GM21825 (cell line): ENCODE measurements around the gene SMYD3.
"Not testable (repeated sequence)": the region's sequence is repeated elsewhere in the genome, so short reads cannot be mapped to it uniquely, and the experiment has no call there.

ENCODE experiments used
- ATAC-seq: cut with Tn5 transposase; IDR thresholded peaks from one replicate; pipeline ENCODE4 v1.9.1; 2021; ENCODE audit warnings: mild to moderate bottlenecking, moderate library complexity; ENCODE audit not compliant: unreplicated experiment

The SMYD3 gene

DNA sequence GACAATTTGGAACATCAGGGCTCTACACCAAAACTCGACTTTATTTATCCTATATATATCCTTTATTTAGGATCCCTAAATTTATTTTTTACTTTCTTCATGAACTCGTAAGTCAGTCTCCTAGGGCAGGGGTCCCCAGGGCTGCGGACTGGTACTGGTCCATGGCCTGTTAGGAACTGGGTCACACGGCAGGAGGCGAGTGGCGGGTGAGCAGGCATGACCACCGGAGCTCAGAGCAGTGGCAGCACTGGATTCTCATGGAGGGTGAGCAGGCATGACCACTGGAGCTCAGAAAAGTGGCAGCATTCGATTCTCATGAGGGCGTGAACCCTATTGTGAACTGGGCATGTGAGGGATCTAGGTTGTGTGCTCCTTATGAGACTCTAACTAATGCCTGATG lies 427.0 kb downstream of the SMYD3 start:
- ATAC-seq: no peak

DNA sequence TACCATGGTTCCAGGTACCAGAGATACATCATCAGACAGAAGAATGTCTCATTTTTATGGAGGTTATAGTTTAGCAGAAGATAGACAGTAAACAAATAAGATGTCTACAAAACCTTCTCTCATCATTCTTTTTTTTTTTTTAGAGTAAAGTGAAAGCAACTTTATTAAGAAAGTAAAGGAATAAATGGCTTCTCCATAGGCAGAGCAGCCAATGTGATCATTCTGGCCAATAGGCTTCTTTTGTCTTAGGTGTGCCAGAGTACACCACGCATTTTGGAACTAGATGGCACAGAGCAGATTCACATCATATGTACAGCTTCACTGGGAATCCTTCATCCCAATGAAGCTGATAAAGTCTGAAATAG lies 428.2 kb downstream of the SMYD3 start:
- no peak for ATAC-seq

DNA sequence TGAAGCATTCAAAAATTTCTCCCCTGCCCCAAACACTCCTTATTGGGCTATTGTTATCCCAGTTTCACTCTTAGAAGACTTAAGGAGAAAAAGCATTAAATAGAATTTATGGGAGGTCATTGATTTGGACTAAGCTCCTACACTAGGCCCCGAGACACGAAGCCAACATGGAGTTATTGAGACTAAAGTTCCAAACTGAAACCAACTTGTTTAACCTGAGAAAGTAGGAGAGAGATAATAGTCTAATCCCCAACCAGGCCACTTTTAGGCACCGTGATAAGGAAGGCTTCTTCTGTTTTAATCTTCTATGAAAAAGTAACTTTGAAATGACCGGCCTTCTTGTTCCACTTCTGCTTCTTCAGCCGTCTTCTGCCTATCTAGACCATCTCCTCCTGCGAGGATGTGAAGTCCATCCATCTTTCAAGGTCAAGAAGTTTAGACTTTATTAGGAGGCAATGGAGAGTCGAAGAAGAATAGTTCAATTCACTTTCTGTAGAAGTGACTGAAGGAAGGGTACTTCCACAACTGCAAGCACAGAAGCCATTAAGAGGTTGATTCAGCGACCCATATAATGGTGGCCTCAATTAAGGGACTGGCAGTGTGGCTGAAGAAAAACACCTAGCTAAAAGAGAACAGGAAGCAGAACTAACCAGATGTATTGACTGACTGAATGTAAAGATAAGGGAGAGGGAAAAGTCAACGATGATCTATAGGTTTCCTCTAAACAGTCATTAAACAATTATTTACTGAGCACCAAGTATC lies 428.8 kb downstream of the SMYD3 start:
- ATAC-seq: no peak

DNA sequence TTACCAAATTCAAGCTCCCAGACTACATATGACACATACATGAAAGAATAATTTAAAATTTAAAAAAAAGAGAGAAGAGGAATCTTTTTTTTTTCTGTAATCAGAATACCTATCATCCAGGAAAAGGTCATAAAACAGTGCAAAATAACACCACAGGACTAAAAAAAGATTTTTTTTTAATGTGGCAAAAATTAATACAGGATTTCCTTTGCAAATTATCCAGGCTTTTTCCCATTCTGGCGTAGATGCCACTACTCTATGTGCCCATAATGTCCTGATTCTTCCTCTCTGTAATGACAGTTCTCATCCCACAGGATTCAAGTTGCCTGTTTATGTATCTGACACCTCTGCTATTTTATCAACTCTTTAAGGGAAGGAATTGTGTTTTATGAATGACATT lies 429.6 kb downstream of the SMYD3 start:
- no peak for ATAC-seq

DNA sequence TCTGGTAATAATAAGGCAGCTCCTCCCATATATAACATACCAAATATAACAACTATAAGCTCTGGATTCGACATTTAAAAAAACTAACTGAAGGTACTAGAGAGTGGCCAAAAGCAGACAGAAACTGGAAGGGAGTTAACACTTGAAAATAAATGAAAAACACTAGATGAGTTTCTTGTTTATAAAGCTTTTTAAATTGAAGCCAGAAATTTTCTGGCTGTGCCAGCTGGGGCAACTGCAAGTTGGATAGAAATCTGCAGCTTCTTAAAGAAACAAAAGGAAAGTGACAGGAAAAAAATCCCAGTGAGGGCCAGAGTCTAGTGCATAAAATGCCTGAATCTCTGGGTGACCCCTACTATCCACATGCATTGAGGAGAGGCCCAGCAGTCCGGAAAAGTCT lies 432.7 kb downstream of the SMYD3 start:
- ATAC-seq: no peak

DNA sequence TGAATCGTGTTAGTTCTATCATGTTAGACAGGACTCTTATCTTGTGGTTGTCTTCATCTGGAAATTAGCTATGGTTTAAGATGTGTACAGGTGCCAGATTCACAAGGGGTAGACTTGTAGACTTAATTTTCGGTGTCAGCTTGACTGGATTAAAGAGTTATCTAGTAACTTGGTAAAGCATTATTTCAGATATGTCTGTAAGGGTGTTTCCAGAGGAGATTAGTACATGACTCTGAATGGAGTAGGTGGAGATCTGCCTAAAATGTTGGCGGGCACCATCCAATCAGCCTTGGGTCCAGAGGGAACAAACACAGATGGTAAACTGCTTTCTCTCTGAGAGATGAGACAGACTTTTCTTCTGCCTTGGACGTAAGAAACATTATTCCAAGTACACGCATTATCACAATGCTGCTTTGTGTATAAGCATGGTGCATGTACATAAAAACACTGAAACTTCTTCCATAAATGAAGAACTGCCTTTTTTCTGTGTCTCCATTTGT lies 434.6 kb downstream of the SMYD3 start:
- no peak for ATAC-seq

DNA sequence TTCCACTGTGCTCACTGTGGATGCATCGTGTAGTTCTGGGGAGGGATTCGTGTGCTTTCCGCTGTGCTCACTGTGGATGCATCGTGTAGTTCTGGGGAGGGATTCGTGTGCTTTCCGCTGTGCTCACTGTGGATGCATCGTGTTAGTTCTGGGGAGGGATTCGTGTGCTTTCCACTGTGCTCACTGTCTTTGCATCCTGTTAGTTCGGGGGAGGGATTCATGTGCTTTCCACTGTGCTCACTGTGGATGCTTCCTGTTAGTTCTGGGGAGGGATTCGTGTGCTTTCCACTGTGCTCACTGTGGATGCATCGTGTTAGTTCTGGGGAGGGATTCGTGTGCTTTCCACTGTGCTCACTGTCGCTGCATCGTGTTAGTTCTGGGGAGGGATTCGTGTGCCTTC lies 435.1 kb downstream of the SMYD3 start:
- ATAC-seq: not testable (repeated sequence)

DNA sequence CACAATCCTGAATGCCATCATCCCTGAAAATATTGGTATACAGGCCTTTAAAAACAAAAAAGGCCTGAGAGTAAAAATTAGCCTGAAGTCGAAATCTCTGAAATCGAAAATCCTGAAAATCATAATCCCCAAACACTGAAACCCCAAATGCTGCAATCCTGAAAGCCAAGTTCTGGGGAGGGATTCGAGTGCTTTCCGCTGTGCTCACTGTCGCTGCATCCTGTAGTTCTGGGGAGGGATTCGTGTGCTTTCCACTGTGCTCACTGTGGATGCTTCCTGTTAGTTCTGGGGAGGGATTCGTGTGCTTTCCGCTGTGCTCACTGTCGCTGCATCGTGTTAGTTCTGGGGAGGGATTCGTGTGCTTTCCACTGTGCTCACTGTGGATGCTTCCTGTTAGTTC lies 435.5 kb downstream of the SMYD3 start:
- ATAC-seq: not testable (repeated sequence)

DNA sequence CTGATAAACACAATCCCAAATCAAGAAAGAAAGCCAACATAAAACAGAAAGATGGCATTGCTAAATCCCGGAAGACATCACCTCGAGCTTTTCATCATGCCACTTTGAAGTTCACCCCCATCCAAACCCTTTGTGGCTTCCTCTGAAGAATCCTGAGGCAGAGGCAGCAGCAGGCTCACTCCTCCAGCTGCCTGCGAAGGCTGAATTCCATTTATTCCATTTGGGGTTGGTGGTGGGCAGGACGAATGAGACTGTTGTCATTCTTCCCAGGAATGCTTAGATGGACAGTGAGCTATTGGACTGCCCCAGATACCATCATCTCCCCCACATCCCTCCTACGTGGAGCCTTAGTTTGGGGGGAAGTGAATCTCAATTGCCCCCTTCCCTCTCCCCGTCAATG lies 437.5 kb downstream of the SMYD3 start:
- no peak for ATAC-seq

DNA sequence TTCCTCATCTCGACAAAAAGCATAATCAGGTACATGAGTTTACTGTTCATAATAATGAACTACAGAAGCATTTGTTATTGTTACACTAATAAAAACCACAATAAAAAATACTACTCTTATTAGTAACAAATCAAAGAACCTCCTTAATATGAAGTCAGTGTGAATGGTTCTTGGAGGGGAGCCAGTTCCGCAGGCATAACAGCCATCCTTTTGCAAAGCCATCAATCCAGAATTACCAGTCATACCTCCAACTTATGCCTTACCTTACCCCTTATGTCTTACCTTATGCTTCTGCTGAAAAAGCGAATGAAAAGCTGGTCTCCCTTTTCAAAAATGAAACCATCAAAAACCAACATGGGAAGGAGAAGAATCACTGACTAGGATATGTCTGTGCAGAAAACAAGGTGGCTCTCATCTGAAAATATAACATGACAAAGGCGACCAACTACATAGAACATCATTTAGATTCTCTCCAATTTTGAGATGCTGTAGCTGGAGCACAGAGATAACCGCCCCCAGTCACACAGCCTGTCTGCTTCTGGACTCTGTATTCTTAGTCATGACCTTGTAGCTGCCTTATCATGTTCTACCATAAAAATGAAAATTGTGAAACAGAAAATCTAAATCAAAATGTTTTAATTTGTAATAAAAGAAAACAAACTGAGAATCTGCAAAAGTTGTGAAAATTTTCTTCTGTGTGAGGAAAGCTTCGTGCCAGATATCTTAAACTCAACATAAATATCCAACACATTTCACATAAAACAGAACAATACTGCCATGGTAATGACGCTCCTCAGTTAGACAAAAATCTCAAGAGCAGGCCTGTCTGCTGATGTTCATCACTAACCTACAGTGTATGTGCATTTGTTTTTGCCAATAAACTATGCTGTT lies 438.2 kb downstream of the SMYD3 start:
- ATAC-seq: no peak

DNA sequence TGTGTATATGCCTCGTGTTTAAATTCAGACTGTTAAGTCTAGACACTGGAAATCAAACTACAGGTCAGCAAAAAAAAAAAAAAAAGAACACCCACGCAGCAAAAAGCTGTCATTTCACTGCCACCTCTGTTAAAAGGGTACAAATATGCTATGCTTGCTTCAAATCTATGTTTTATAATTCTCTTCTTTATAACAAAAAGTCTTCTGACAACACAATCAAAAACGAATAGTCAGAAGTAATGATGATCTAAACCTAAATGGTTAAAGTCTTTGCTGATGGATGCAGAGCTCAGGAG lies 438.9 kb downstream of the SMYD3 start:
- no peak for ATAC-seq

DNA sequence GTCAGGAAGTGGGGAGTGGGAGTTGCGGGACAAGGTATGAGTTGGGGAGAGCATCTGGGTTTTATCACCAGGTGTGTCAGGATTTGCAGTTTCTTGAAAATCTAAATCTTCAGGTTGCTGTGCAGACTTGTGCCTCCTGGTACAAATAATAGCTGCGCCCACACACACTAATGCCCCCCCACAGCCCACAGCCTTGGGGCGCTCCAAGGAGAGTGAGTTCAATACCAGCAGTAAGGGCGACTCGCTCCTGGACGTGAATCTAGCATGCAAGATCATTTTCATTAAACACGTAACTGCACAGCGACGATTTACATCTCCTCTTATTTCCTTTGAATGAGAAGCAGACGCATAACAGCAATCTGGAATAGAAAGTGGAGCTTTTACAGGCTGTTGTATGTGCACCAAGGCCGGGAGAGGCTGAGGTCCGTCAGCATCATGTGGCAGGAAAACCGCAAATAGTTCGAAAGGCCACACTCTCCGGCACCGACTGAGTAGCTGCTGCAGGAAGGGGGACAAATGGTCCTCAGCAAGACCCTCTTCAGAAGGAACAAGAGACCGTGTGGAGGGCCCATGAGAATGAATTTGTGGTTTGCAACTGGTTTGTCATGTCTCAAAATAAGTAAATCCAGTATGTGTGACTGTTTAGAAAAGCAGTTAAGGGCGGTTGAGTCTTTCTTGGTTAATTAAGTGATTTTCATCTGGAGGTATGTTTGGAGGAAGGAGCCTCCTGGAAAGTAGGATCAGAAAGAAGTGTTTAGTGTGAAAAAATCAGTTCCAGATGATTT lies 439.5 kb downstream of the SMYD3 start:
- ATAC-seq: no peak

DNA sequence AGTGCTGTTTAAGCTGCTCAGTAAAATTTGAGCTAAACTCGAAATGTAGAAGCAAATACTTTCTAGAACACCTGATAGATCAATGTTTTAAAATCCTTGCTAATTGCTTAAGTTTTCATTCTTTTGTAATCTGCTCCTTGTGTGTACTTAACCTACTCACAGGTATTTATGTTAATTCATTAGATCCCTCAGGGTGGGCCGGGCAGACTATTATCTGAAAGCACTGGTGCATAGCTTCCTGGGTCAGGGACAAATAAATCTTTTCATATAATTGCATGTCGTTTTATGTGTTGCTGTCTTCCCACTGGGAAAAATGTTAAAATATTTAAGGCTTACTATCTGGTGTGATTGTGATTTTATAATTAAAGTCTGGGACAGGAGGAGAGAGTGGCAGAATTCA lies 440.5 kb downstream of the SMYD3 start:
- ATAC-seq: no peak

DNA sequence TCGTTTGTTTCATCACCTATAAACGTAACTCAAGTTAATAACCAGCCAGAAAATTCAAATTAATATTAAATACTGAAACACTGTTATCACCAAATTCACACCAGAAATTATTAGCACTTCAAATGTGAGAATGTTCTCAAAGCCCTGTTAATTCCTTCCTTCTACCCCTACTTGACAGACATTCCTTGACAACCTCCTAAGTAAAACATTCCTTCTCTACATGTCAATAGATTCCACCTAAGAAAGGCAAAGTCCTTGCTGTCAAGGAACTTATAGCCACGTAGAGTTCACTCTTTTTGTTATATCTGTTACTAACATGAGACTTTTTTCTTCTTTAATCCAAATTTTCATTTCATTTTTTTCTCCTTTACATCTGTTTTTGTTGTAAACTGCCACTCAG lies 441.5 kb downstream of the SMYD3 start:
- ATAC-seq: no peak

DNA sequence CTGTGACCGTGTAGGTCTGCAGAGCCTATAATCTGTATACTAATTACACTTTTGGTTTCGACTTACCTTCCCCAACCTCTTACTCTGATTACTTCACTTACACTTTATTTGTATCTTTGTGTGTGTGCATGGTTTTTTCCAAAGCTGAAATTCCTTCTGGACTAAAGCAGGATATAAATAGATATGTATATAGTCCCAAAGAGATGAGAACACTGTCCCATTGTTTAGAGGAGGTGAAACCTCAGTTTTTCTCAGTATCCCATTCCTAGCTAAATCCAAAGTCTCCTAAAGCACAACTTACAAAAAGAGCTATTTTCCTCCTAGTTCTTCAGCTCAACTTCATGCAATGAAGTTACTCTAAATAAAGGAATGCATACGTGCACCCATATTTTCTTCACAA lies 442.2 kb downstream of the SMYD3 start:
- no peak for ATAC-seq

DNA sequence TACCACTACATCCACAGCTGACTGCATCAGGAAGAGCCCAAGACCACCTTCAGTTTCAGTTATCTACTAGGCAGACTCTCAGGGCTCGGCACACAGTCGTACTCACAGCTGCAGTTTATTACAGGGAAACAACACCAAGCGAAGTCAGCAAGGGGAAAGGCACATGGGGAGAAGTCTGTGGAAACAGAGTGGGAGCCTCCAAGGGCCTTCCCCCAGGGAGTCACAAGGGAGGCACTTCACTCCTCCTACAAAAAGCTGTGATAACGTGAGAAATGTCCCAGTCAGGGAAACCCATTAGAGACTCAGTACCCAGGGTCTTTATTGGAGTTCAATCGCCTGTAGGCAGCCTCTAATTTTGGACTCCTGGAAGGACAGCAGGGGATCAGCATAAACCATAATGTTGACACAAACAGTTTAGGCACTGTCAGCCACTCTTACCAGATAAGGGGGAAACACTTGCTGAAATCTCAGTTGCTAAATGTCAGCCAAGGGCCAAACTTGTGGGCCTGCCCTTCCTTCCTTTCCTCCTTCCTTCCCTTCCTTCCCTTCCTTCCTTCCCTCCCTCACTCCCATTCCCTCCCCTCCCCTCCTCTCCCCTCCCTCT lies 444.0 kb downstream of the SMYD3 start:
- ATAC-seq: no peak

DNA sequence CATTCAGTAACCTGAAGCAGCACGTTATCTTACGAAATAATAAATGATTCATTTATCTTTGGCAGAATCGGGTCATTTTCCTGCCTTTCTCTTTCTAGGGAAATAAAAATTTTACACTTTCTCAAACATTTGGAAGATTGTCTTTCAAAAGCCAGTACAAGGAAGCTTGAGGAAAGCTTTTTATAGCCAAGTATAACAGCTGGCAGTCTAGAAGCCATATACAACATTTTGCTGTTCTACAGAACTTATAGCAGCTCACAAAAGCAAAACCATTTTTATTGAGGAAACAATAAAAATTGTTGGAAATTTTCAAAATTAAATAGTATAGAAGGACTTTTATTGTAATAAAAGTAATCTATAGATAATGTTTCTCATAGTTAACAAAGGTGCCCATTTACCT lies 448.6 kb downstream of the SMYD3 start:
- no peak for ATAC-seq

DNA sequence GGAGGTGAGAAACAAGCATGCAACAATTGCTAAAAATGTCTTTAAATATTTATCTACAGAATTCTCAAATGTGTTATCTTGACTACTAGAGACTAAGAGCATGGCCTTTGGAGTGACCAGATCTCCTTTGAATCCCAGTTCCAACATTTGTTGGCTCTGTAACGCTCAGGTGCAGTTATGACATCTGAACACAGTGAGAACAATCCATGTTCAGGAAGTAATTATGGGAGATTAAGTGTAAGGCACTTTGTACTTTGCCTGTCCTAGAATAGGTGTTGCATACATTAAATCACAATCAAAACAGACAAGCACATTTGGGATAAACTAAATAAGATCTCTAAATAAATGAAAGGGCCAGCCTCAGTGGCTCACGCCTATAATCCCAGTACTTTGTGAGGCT lies 454.5 kb downstream of the SMYD3 start:
- no peak for ATAC-seq

DNA sequence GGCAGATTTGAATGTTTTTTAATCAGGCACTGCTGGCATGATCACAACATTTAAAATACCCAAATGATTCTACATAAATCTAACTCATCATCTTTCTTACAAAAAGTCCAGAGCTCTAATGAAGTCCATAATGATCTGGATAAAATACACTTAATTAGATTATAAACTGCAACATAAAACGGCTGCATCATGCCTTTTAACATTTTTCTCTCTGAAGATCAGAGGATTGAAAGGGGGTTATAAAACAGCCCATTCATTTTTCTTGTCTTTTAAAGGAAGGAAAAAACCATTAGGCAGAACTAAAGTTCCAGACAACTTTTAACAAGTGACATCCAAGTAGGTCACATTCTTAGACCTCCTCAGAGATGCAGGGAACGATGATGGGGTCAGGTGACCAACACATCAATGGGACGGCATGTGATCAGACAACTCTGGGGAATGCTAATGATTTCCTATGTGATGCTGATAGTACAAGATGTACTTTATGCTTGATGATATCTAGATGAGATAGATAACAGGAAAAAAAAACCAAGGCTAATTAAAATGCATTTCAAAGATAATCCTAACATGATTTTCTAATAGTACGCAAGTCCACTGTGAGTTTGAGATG lies 455.1 kb downstream of the SMYD3 start:
- ATAC-seq: no peak

DNA sequence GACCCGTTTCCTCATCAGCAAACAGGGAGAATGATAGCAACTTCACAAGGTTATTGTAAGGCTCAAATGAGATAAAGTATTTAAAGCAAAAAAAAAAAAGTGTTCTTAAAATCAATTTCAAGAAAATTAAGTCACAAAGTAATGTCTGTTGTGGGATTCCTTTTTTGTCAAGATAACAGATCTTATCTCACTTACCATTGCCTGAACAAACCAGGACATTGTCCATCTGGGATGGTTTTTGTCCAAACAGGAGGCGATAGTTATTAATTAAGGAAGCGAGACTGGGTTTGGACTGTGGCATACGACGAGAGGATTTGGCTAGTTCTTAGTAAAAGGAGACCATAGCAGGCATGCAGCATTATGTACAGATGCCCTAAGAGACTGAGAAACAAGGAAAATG lies 458.4 kb downstream of the SMYD3 start:
- no peak for ATAC-seq

DNA sequence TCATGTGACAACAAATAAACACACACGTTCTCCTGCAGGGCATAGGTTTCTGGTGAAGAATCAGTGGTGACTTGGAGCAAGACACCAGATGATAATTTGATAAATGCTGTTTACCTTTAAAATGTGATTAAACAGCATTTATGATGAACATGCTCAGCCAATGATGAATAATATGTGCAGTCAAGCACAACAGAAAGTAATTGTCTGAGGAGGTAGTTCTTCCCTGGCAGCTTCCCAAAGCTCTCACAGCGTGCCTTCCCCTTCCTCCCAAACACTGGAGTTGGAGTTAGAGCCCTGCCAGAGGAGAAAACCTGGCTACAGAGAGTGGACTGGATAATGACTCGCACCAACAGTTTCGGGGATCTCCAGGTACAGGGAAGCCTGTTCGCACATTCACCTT lies 463.5 kb downstream of the SMYD3 start:
- no peak for ATAC-seq
